Measurements from ENCODE around the gene EFCAB11. TPM values are rescaled to one million over a fixed set of nuclear protein-coding genes. Genes with fewer than 3 reads are reported as not detected.
"Not testable (repeated sequence)": the region's sequence is repeated elsewhere in the genome, so short reads cannot be mapped to it uniquely, and the experiment has no call there.

EFCAB11 gene
- total RNA-seq, 3 donors from 2014 or later (not counting 1 experiment from before 2014, with no cell fraction given): 3.9 to 5.2 (median 4.0) TPM

- DNase-seq: peak in 1 of 2 donors; percentile 60
- Mint-ChIP-seq H3K9me3 (no peaks in the 10 kb centered on the region), H3K27ac (no peak overlapping the region), H3K4me1 (peaks cover 0 to 5% of the 10 kb centered on the region in 2 donors), H3K27me3 (ENCODE audit: low read depth in 2 of 2) (no peaks in the 10 kb centered on the region), H3K36me3 (no peaks in the 10 kb centered on the region), H3K4me3 (no peak overlapping the region)
- Histone ChIP-seq H3K4me1 (ENCODE audit: control insufficient read depth, insufficient read depth, low read length) (no peaks in the 10 kb centered on the region), H3K27ac (ENCODE audit: low read length) (no peak overlapping the region), H3K36me3 (ENCODE audit: control insufficient read depth, insufficient read depth, low read length) (no peaks in the 10 kb centered on the region), H3K9me3 (ENCODE audit: control insufficient read depth, insufficient read depth, low read length) (no peaks in the 10 kb centered on the region), H3K4me3 (ENCODE audit: low read length) (no peak overlapping the region), H3K27me3 (ENCODE audit: control insufficient read depth, insufficient read depth, low read length) (no peaks in the 10 kb centered on the region)
- peak in 2 of 3 donors; percentile 34 to 44 for ATAC-seq
- 100% methylated on average over 2 of the region's 4 CpGs for WGBS (ENCODE audit: insufficient coverage)
- intact Hi-C loops (cut with micrococcal nuclease): loop anchor here (1.0 kb wide), 1 partner anchor 860 kb away; no protein-coding TSS in a partner anchor
- TF ChIP-seq CTCF (IDR thresholded peaks at IDR 0.05): peak; percentile 64
Observed at GRCh38 chr14:89899917-89900663, 54.4 kb downstream of the EFCAB11 start.

DNA sequence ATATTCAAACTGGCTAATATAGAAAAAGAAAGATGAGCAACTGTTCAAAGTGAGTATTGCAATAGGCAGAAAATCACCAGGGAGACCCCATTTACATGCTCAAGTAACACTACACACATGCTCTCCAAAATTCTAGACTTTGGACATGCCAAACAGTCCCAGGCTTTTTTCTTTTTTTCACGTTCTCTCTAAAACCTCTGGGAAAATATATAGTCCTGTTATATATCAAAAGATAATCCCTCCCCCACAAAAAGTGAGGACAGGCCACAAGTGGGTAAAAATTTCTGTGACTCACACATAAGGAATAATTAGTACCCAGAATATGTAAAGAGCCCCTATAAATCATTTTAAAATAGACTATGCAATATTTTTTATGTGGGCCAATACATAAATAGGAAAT, 55.2 kb downstream of the EFCAB11 start:
- intact Hi-C loops (cut with micrococcal nuclease): no loop called here
- Histone ChIP-seq H3K4me3 (ENCODE audit: low read length) (no peak overlapping the region), H3K36me3 (ENCODE audit: control insufficient read depth, insufficient read depth, low read length) (no peaks in the 10 kb centered on the region), H3K4me1 (ENCODE audit: control insufficient read depth, insufficient read depth, low read length) (no peaks in the 10 kb centered on the region), H3K9me3 (ENCODE audit: control insufficient read depth, insufficient read depth, low read length) (no peaks in the 10 kb centered on the region), H3K27ac (ENCODE audit: low read length) (no peak overlapping the region), H3K27me3 (ENCODE audit: control insufficient read depth, insufficient read depth, low read length) (no peaks in the 10 kb centered on the region)
- Mint-ChIP-seq H3K27me3 (ENCODE audit: low read depth in 2 of 2) (no peaks in the 10 kb centered on the region), H3K36me3 (no peaks in the 10 kb centered on the region), H3K27ac (no peak overlapping the region), H3K9me3 (no peaks in the 10 kb centered on the region), H3K4me1 (peaks cover 0 to 5% of the 10 kb centered on the region in 2 donors), H3K4me3 (no peak overlapping the region)
- WGBS (ENCODE audit: insufficient coverage): no CpG with 5 or more reads among the region's 1 CpG
- no peak for TF ChIP-seq CTCF (IDR thresholded peaks at IDR 0.05)
- DNase-seq (no peak), ATAC-seq (no peak)

DNA sequence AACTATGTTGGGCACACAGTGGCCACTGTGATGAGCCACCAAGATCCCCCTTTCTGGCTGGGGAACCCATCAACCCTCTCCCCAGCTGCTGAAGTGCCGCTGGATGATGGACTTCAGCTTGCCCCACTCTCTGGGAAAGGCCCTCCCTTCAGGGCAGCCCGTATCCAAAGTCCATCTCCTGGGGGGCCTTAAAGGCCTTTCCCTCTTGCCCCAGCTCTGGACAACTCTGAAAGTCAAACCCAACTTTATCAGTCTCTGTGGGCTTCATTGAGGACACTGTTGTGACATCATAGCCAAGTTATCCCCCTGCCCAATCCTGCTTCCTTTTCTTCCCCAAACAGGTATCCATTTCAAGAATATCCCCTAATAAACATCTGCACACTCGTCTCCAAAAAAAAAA, 61.1 kb downstream of the EFCAB11 start:
- H3K4me1 Mint-ChIP-seq; H3K9me3 ChIP-seq (ENCODE audit: control insufficient read depth, insufficient read depth, low read length); H3K27ac ChIP-seq (ENCODE audit: low read length); H3K4me3 ChIP-seq (ENCODE audit: low read length); intact Hi-C loops (cut with micrococcal nuclease); DNase-seq; ATAC-seq; H3K4me1 ChIP-seq (ENCODE audit: control insufficient read depth, insufficient read depth, low read length); H3K27ac Mint-ChIP-seq; H3K27me3 ChIP-seq (ENCODE audit: control insufficient read depth, insufficient read depth, low read length); H3K36me3 Mint-ChIP-seq; H3K9me3 Mint-ChIP-seq; H3K4me3 Mint-ChIP-seq; H3K36me3 ChIP-seq (ENCODE audit: control insufficient read depth, insufficient read depth, low read length); H3K27me3 Mint-ChIP-seq (ENCODE audit: low read depth in 2 of 2): not testable (repeated sequence)
- WGBS (ENCODE audit: insufficient coverage): 96% methylated on average over 2 of the region's 3 CpGs

GRCh38 chr14:89892953-89893352, 61.6 kb downstream of the EFCAB11 start:
- H3K4me1 ChIP-seq (ENCODE audit: control insufficient read depth, insufficient read depth, low read length): peaks cover 9% of the 10 kb centered on the region
- H3K4me3 Mint-ChIP-seq: no peak overlapping the region
- H3K27me3 Mint-ChIP-seq (ENCODE audit: low read depth in 2 of 2): no peaks in the 10 kb centered on the region
- TF ChIP-seq CTCF (IDR thresholded peaks at IDR 0.05): no peak
- no peak overlapping the region for H3K27ac Mint-ChIP-seq
- no peaks in the 10 kb centered on the region for H3K9me3 ChIP-seq (ENCODE audit: control insufficient read depth, insufficient read depth, low read length)
- ATAC-seq: no peak
- WGBS (ENCODE audit: insufficient coverage): 73% methylated on average over 6 of the region's 6 CpGs
- no peaks in the 10 kb centered on the region for H3K36me3 ChIP-seq (ENCODE audit: control insufficient read depth, insufficient read depth, low read length)
- H3K27ac ChIP-seq (ENCODE audit: low read length): no peak overlapping the region
- intact Hi-C loops (cut with micrococcal nuclease): no loop called here
- no peaks in the 10 kb centered on the region for H3K27me3 ChIP-seq (ENCODE audit: control insufficient read depth, insufficient read depth, low read length)
- H3K4me1 Mint-ChIP-seq: no peaks in the 10 kb centered on the region
- no peaks in the 10 kb centered on the region for H3K9me3 Mint-ChIP-seq
- no peaks in the 10 kb centered on the region for H3K36me3 Mint-ChIP-seq
- DNase-seq: no peak
- H3K4me3 ChIP-seq (ENCODE audit: low read length): no peak overlapping the region

GRCh38 chr14:89891721-89892120, 62.8 kb downstream of the EFCAB11 start:
- H3K9me3 ChIP-seq (ENCODE audit: control insufficient read depth, insufficient read depth, low read length); H3K9me3 Mint-ChIP-seq; H3K36me3 Mint-ChIP-seq; intact Hi-C loops (cut with micrococcal nuclease); H3K27ac Mint-ChIP-seq; H3K4me1 Mint-ChIP-seq; H3K27me3 ChIP-seq (ENCODE audit: control insufficient read depth, insufficient read depth, low read length); DNase-seq; H3K27ac ChIP-seq (ENCODE audit: low read length); H3K27me3 Mint-ChIP-seq (ENCODE audit: low read depth in 2 of 2); H3K4me1 ChIP-seq (ENCODE audit: control insufficient read depth, insufficient read depth, low read length); H3K4me3 Mint-ChIP-seq; H3K4me3 ChIP-seq (ENCODE audit: low read length); H3K36me3 ChIP-seq (ENCODE audit: control insufficient read depth, insufficient read depth, low read length); ATAC-seq: not testable (repeated sequence)
- 99% methylated on average over 32 of the region's 35 CpGs for WGBS (ENCODE audit: insufficient coverage)

Data from natural killer cell (primary cell).